HEK293 (cell line): ENCODE data around the gene EGFR.

ENCODE experiments used
- BCL11A ChIP-seq: fragments of 450-650 bp; formaldehyde crosslinking; IDR thresholded peaks from 2 replicates; pipeline ENCODE4 v1.5.1; 2016; ENCODE audit warnings: low read depth, missing biosample characterization, missing genetic modification characterization
- GLI2 ChIP-seq: fragments of 450-650 bp; formaldehyde crosslinking; IDR thresholded peaks from 2 replicates; pipeline ENCODE4; 2017; ENCODE audit warnings: missing biosample characterization, missing genetic modification characterization, low read depth, borderline replicate concordance
- ZNF274 ChIP-seq, 2 experiments: fragments of 200-500 bp in 1 of 2; fragments of 450-650 bp in 1 of 2; sonication (Bioruptor generic) in 1 of 2; formaldehyde crosslinking in 1 of 2; IDR thresholded peaks; 2 replicates each; pipeline versions ENCODE4 v1.5.1 to v1.6.1; 2014 to 2016; ENCODE audit warnings: borderline replicate concordance in 1 of 2, inconsistent platforms in 1 of 2, low read length in 1 of 2, missing biosample characterization in 1 of 2, missing genetic modification characterization in 1 of 2
- ZNF335 ChIP-seq: fragments of 450-650 bp; formaldehyde crosslinking; conservative IDR thresholded peaks from 2 replicates; pipeline ENCODE4 v1.5.1; 2016; ENCODE audit warnings: missing biosample characterization, missing genetic modification characterization
- ZNF354C ChIP-seq: fragments of 450-650 bp; formaldehyde crosslinking; IDR thresholded peaks from 2 replicates; pipeline ENCODE4 v1.5.1; 2016; ENCODE audit warnings: missing biosample characterization, missing genetic modification characterization, low read depth, borderline replicate concordance
- ZNF776 ChIP-seq: fragments of 450-650 bp; formaldehyde crosslinking; IDR thresholded peaks from 2 replicates; pipeline ENCODE4 v1.5.0; 2017; ENCODE audit warnings: missing biosample characterization, missing genetic modification characterization, borderline replicate concordance
- TF ChIP-seq, protein P1 (sequence below): fragments of 450-650 bp; formaldehyde crosslinking; IDR thresholded peaks from 2 replicates; pipeline ENCODE4 v1.5.1; 2016; ENCODE audit warnings: missing biosample characterization, missing genetic modification characterization
- TF ChIP-seq, protein P2 (sequence below): fragments of 450-650 bp; formaldehyde crosslinking; conservative IDR thresholded peaks from 2 replicates; pipeline ENCODE4 v1.5.1; 2016; ENCODE audit warnings: low read depth, missing biosample characterization, missing genetic modification characterization

DNA sequence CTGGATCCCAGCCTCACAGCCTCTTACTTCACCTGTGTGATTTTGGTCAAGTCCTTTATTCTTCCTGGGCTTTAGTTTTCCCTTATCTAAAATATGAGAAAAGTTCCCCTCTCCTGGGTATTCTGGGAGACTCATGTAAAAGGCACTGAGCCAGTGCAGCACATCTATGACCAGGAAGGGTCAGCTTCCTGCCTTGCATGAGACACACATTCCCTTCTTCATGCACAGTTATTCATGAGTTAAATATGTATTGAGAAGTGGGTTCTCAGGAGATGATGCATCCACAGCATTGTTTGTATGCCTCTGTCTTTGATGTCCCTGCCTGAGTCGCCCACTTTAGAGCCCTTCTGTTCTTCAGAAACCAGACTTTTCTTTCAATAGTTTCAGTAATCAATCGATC lies 33.3 kb downstream of the EGFR start:
- TF ChIP-seq, protein P1, sequence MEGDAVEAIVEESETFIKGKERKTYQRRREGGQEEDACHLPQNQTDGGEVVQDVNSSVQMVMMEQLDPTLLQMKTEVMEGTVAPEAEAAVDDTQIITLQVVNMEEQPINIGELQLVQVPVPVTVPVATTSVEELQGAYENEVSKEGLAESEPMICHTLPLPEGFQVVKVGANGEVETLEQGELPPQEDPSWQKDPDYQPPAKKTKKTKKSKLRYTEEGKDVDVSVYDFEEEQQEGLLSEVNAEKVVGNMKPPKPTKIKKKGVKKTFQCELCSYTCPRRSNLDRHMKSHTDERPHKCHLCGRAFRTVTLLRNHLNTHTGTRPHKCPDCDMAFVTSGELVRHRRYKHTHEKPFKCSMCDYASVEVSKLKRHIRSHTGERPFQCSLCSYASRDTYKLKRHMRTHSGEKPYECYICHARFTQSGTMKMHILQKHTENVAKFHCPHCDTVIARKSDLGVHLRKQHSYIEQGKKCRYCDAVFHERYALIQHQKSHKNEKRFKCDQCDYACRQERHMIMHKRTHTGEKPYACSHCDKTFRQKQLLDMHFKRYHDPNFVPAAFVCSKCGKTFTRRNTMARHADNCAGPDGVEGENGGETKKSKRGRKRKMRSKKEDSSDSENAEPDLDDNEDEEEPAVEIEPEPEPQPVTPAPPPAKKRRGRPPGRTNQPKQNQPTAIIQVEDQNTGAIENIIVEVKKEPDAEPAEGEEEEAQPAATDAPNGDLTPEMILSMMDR, result no peak
- TF ChIP-seq ZNF776 (tag by site-specific recombination) (no peak), ZNF274 (IDR thresholded peaks at IDR 0.05; ENCODE audit: low read length) (no peak), ZNF274 (tag by site-specific recombination; IDR thresholded peaks at IDR 0.05; ENCODE audit: borderline replicate concordance) (no peak), BCL11A (no peak), ZNF335 (no peak), GLI2 (no peak), ZNF354C (no peak)
- TF ChIP-seq, protein P2, sequence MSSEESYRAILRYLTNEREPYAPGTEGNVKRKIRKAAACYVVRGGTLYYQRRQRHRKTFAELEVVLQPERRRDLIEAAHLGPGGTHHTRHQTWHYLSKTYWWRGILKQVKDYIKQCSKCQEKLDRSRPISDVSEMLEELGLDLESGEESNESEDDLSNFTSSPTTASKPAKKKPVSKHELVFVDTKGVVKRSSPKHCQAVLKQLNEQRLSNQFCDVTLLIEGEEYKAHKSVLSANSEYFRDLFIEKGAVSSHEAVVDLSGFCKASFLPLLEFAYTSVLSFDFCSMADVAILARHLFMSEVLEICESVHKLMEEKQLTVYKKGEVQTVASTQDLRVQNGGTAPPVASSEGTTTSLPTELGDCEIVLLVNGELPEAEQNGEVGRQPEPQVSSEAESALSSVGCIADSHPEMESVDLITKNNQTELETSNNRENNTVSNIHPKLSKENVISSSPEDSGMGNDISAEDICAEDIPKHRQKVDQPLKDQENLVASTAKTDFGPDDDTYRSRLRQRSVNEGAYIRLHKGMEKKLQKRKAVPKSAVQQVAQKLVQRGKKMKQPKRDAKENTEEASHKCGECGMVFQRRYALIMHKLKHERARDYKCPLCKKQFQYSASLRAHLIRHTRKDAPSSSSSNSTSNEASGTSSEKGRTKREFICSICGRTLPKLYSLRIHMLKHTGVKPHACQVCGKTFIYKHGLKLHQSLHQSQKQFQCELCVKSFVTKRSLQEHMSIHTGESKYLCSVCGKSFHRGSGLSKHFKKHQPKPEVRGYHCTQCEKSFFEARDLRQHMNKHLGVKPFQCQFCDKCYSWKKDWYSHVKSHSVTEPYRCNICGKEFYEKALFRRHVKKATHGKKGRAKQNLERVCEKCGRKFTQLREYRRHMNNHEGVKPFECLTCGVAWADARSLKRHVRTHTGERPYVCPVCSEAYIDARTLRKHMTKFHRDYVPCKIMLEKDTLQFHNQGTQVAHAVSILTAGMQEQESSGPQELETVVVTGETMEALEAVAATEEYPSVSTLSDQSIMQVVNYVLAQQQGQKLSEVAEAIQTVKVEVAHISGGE (tag by site-specific recombination), result no peak
